HG03378 (cell line): ENCODE results near the gene PGAP2.

Experiments used
- ATAC-seq: cut with Tn5 transposase; IDR thresholded peaks from one replicate; pipeline ENCODE4 v1.9.1; 2021; ENCODE audit warnings: mild to moderate bottlenecking, moderate library complexity; ENCODE audit not compliant: unreplicated experiment

PGAP2 gene

GRCh38 chr11:3831378-3832239 lies 23.2 kb downstream of the PGAP2 start:
- no peak for ATAC-seq

- no peak for ATAC-seq
Observed at GRCh38 chr11:3832816-3833215, 24.5 kb downstream of the PGAP2 start.

GRCh38 chr11:3833449-3833848 lies 25.1 kb downstream of the PGAP2 start:
- no peak for ATAC-seq

GRCh38 chr11:3834349-3834663 lies 25.9 kb downstream of the PGAP2 start:
- no peak for ATAC-seq

- ATAC-seq, result no peak
Observed at GRCh38 chr11:3834664-3835461, 26.5 kb downstream of the PGAP2 start.

GRCh38 chr11:3835751-3836150 lies 27.4 kb downstream of the PGAP2 start:
- no peak for ATAC-seq

- ATAC-seq, result no peak
Observed at GRCh38 chr11:3836903-3837302, 28.5 kb downstream of the PGAP2 start.

GRCh38 chr11:3837793-3838192 lies 29.4 kb downstream of the PGAP2 start:
- no peak for ATAC-seq

GRCh38 chr11:3838504-3838903 lies 30.1 kb downstream of the PGAP2 start:
- no peak for ATAC-seq

- no peak for ATAC-seq
Observed at GRCh38 chr11:3840004-3840869, 31.9 kb downstream of the PGAP2 start.

- ATAC-seq, result peak; percentile 13
Observed at GRCh38 chr11:3840870-3841425, 32.6 kb downstream of the PGAP2 start, which contains the start of gene RHOG. TSS of gene RHOG (minus strand) at chr11:3840959. CDS start at chr11:3828138, 12,821 bp downstream.

GRCh38 chr11:3841426-3842350 lies 33.3 kb downstream of the PGAP2 start:
- ATAC-seq, result peak; percentile 62

GRCh38 chr11:3843326-3843725 lies 35.0 kb downstream of the PGAP2 start:
- ATAC-seq, result no peak

- no peak for ATAC-seq
Observed at GRCh38 chr11:3845246-3845645, 36.9 kb downstream of the PGAP2 start.

GRCh38 chr11:3845670-3846069 lies 37.3 kb downstream of the PGAP2 start:
- no peak for ATAC-seq

GRCh38 chr11:3849297-3849874 lies 41.0 kb downstream of the PGAP2 start:
- ATAC-seq, result peak; percentile 43

GRCh38 chr11:3853545-3853842 lies 45.1 kb downstream of the PGAP2 start:
- ATAC-seq, result no peak

GRCh38 chr11:3853899-3854659 lies 45.7 kb downstream of the PGAP2 start:
- peak; percentile 43 for ATAC-seq

GRCh38 chr11:3854660-3854976 lies 46.3 kb downstream of the PGAP2 start:
- ATAC-seq, result no peak
